Right ventricle myocardium superior (tissue), 1 donor: ENCODE measurements around the gene CAST. TPM values are rescaled to one million over a fixed set of nuclear protein-coding genes. Genes with fewer than 3 reads are reported as not detected.

ENCODE experiments used
- ATAC-seq: fragments of 200-7000 bp; cut with Tn5 transposase; one replicate; pipeline ENCODE4 v1.9.1; 2020; ENCODE audit warnings: mild to moderate bottlenecking; ENCODE audit not compliant: poor library complexity
- DNase-seq: peaks from one replicate; pipeline ENCODE4 v3.0.0-alpha.2; 2020
- intact Hi-C: fragments of 100-400 bp; cut with DNase I; formaldehyde crosslinking; loops from one replicate; pipeline ENCODE4 v1.11.2; 2022
- total RNA-seq: library from RNA; stranded (reverse); fragmentation: NEBNext Ultra II Directional; extraction: Animal tissue kit (Norgen Biotek cat#: 25700); gene quantifications from one replicate; pipeline ENCODE4 v1.2.1, GENCODE V29; 2021
- donor health status: DM: no; HTN: yes; CAD: no; lungs with severe emphysema.

CAST gene
- total RNA-seq, 1 donor from 2014 or later = 501 TPM

GRCh38 chr5:96640696-96641095 is 21.5 kb upstream of the CAST start:
- intact Hi-C loops = no loop called here
- ATAC-seq (no peak), DNase-seq (no peak)

- ATAC-seq = no peak
- no peak for DNase-seq
- intact Hi-C loops = no loop called here
Measured at GRCh38 chr5:96641368-96642280, 20.6 kb upstream of the CAST start.

- no peak for DNase-seq
- intact Hi-C loops = no loop called here
- ATAC-seq = no peak
Measured at GRCh38 chr5:96642281-96642640, 19.9 kb upstream of the CAST start.

GRCh38 chr5:96645091-96645490 is 17.1 kb upstream of the CAST start:
- no peak for DNase-seq
- ATAC-seq = no peak
- intact Hi-C loops = no loop called here

GRCh38 chr5:96648023-96648422 is 14.2 kb upstream of the CAST start:
- intact Hi-C loops = no loop called here
- peak; percentile 51 for ATAC-seq
- no peak for DNase-seq

- DNase-seq (no peak), ATAC-seq (peak; percentile 48)
- intact Hi-C loops = no loop called here
Measured at GRCh38 chr5:96648593-96648992, 13.6 kb upstream of the CAST start.

GRCh38 chr5:96649251-96649662 is 12.9 kb upstream of the CAST start:
- intact Hi-C loops = no loop called here
- DNase-seq = no peak
- ATAC-seq = no peak

- DNase-seq = no peak
- ATAC-seq = no peak
- intact Hi-C loops = no loop called here
Measured at GRCh38 chr5:96649681-96650540, 12.3 kb upstream of the CAST start.

GRCh38 chr5:96651047-96651446 is 11.1 kb upstream of the CAST start:
- DNase-seq (no peak), ATAC-seq (no peak)
- intact Hi-C loops = no loop called here

- intact Hi-C loops = no loop called here
Measured at GRCh38 chr5:96651948-96652753, 10.0 kb upstream of the CAST start.

GRCh38 chr5:96652769-96653454 is 9.3 kb upstream of the CAST start:
- DNase-seq (no peak), ATAC-seq (no peak)
- intact Hi-C loops = no loop called here

More at GRCh38 chr5:96651948-96652753, 10.0 kb upstream of the CAST start:
- DNase-seq (no peak), ATAC-seq (no peak)

- no peak for ATAC-seq
- intact Hi-C loops = no loop called here
- DNase-seq = no peak
Measured at GRCh38 chr5:96654209-96654608, 8.0 kb upstream of the CAST start.

GRCh38 chr5:96655085-96655484 is 7.1 kb upstream of the CAST start:
- intact Hi-C loops = no loop called here
- ATAC-seq (no peak), DNase-seq (no peak)

- no peak for DNase-seq
- ATAC-seq = no peak
- intact Hi-C loops = no loop called here
Measured at GRCh38 chr5:96655506-96655905, 6.7 kb upstream of the CAST start.

GRCh38 chr5:96657068-96657467 is 5.1 kb upstream of the CAST start:
- DNase-seq = no peak
- intact Hi-C loops = no loop called here

GRCh38 chr5:96658272-96658671 is 3.9 kb upstream of the CAST start:
- no peak for ATAC-seq
- intact Hi-C loops = no loop called here

More at GRCh38 chr5:96657068-96657467, 5.1 kb upstream of the CAST start:
- ATAC-seq = no peak

GRCh38 chr5:96659170-96659569 is 3.0 kb upstream of the CAST start:
- ATAC-seq = no peak
- intact Hi-C loops = no loop called here
- no peak for DNase-seq

More at GRCh38 chr5:96658272-96658671, 3.9 kb upstream of the CAST start:
- DNase-seq = no peak
